Colonic mucosa (tissue), 4 donors: ENCODE measurements around the gene LRP1B. TPM values are rescaled to one million over a fixed set of nuclear protein-coding genes. Genes with fewer than 3 reads are reported as not detected.

Experiments
- DNase-seq: peaks from one replicate; pipeline ENCODE4 v3.0.0-alpha.2; 2020
- H3K27ac ChIP-seq: fragments of 200-600 bp; one replicate; pipeline ENCODE4 v1.8.0; 2021
- H3K27me3 ChIP-seq: fragments of 200-600 bp; one replicate; pipeline ENCODE4 v1.8.0; 2021
- H3K36me3 ChIP-seq: fragments of 200-600 bp; one replicate; pipeline ENCODE4 v1.8.0; 2021
- H3K4me1 ChIP-seq: fragments of 200-600 bp; one replicate; pipeline ENCODE4 v1.8.0; 2021; ENCODE audit warnings: mild to moderate bottlenecking
- H3K4me3 ChIP-seq: fragments of 200-600 bp; one replicate; pipeline ENCODE4 v1.8.0; 2021
- H3K9ac ChIP-seq, 2 donors: one replicate each; pipeline ENCODE4 v1.7.0; 2013; ENCODE audit warnings: control low read depth in 2 of 2, low read depth in 2 of 2, low read length in 2 of 2
- H3K9me3 ChIP-seq: fragments of 200-600 bp; one replicate; pipeline ENCODE4 v1.8.0; 2021
- CTCF ChIP-seq: fragments of 200-600 bp; IDR thresholded peaks from one replicate; pipeline ENCODE4 v1.8.0; 2022; ENCODE audit warnings: antibody characterized with exemption, mild to moderate bottlenecking
- intact Hi-C: fragments of 100-400 bp; cut with DNase I; formaldehyde crosslinking; loops from one replicate; pipeline ENCODE4 v1.14.1; 2022
- total RNA-seq, 2 donors: library from RNA; stranded (reverse); fragmentation: NEBNext Ultra II Directional in 1 of 2; extraction: Animal tissue kit (Norgen Biotek cat#: 25700) in 1 of 2; gene quantifications; one replicate each; pipeline ENCODE4 v1.2.1, GENCODE V29; 2021
- donor health status: healthy.
- donor health status: DM: no; HTN: no; CAD: no.
- donor health status: DM: no; HTN: no; CAD: no.

LRP1B gene
- total RNA-seq, result under 1 TPM; 0.10 to 0.19 TPM

GRCh38 chr2:142131010-142131669, at the start of gene LRP1B:
LRP1B (minus strand) TSS chr2:142131016; CDS start chr2:142130729, 287 bp downstream.
- Histone ChIP-seq H3K4me3 (peak within 1 kb of the TSS; percentile 33), H3K4me1 (peaks cover 3% of the 10 kb centered on the region), H3K9me3 (no peaks in the 10 kb centered on the region), H3K27ac (no peak within 1 kb of the TSS), H3K27me3 (peaks cover 16% of the 10 kb centered on the region), H3K36me3 (no peaks in the 10 kb centered on the region), H3K9ac (no peak within 1 kb of the TSS)
- no peak for TF ChIP-seq CTCF
- DNase-seq, result no peak
- intact Hi-C loops, result no loop called here

GRCh38 chr2:142179686-142180085, 48.9 kb upstream of the LRP1B start:
- no peaks in the 10 kb centered on the region for H3K27me3 ChIP-seq
- no peak overlapping the region for H3K9ac ChIP-seq
- H3K36me3 ChIP-seq, result no peaks in the 10 kb centered on the region
- H3K27ac ChIP-seq, result no peak overlapping the region
- DNase-seq, result no peak
- no peak overlapping the region for H3K4me3 ChIP-seq
- no peak for TF ChIP-seq CTCF
- H3K4me1 ChIP-seq, result no peaks in the 10 kb centered on the region
- intact Hi-C loops, result no loop called here
- H3K9me3 ChIP-seq, result no peaks in the 10 kb centered on the region

- Histone ChIP-seq H3K9me3 (no peaks in the 10 kb centered on the region), H3K4me1 (no peaks in the 10 kb centered on the region), H3K27ac (no peak overlapping the region), H3K36me3 (no peaks in the 10 kb centered on the region), H3K9ac (no peak overlapping the region), H3K4me3 (no peak overlapping the region), H3K27me3 (no peaks in the 10 kb centered on the region)
- no peak for DNase-seq
- no peak for TF ChIP-seq CTCF
- intact Hi-C loops, result no loop called here
Observed at GRCh38 chr2:142178604-142179003, 47.8 kb upstream of the LRP1B start.

- no peak for DNase-seq
- intact Hi-C loops, result no loop called here
Observed at GRCh38 chr2:142176941-142177340, 46.1 kb upstream of the LRP1B start.

GRCh38 chr2:142175813-142176338, 45.1 kb upstream of the LRP1B start:
- H3K36me3 ChIP-seq, result no peaks in the 10 kb centered on the region
- no peak overlapping the region for H3K9ac ChIP-seq
- H3K27ac ChIP-seq, result no peak overlapping the region
- H3K9me3 ChIP-seq, result no peaks in the 10 kb centered on the region
- H3K4me1 ChIP-seq, result no peaks in the 10 kb centered on the region
- DNase-seq, result no peak
- H3K4me3 ChIP-seq, result no peak overlapping the region
- no peaks in the 10 kb centered on the region for H3K27me3 ChIP-seq
- intact Hi-C loops, result no loop called here
- no peak for TF ChIP-seq CTCF

More at GRCh38 chr2:142176941-142177340, 46.1 kb upstream of the LRP1B start:
- H3K36me3 ChIP-seq, result no peaks in the 10 kb centered on the region
- no peaks in the 10 kb centered on the region for H3K9me3 ChIP-seq
- no peak overlapping the region for H3K4me3 ChIP-seq
- H3K9ac ChIP-seq, result no peak overlapping the region
- no peak for TF ChIP-seq CTCF
- H3K4me1 ChIP-seq, result no peaks in the 10 kb centered on the region
- no peak overlapping the region for H3K27ac ChIP-seq
- no peaks in the 10 kb centered on the region for H3K27me3 ChIP-seq
